ENCODE results near the gene PARP6.

Gene PARP6

GRCh38 chr15:72197460-72198355 is 74.6 kb downstream of the PARP6 start, which contains the start of gene GRAMD2A:
GRAMD2A (minus strand) TSS chr15:72197787.
- H3K4me3 ChIP-seq (ENCODE audit: low read depth, low read length) = peak within 1 kb of the TSS; percentile 53
- no peak for TF ChIP-seq CTCF (conservative IDR thresholded peaks at IDR 0.05; ENCODE audit: low read depth, low read length)
- DNase-seq (ENCODE audit: low read depth) = peak; percentile 31

- no peak for TF ChIP-seq CTCF (conservative IDR thresholded peaks at IDR 0.05; ENCODE audit: low read depth, low read length)
- no peak for DNase-seq (ENCODE audit: low read depth)
- H3K4me3 ChIP-seq (ENCODE audit: low read depth, low read length) = peak overlapping the region; percentile 53
Observed at GRCh38 chr15:72197041-72197459, 75.3 kb downstream of the PARP6 start.

GRCh38 chr15:72196409-72197040 is 75.8 kb downstream of the PARP6 start:
- TF ChIP-seq CTCF (conservative IDR thresholded peaks at IDR 0.05; ENCODE audit: low read depth, low read length) = no peak
- peak; percentile 11 for DNase-seq (ENCODE audit: low read depth)
- no peak overlapping the region for H3K4me3 ChIP-seq (ENCODE audit: low read depth, low read length)

DNA sequence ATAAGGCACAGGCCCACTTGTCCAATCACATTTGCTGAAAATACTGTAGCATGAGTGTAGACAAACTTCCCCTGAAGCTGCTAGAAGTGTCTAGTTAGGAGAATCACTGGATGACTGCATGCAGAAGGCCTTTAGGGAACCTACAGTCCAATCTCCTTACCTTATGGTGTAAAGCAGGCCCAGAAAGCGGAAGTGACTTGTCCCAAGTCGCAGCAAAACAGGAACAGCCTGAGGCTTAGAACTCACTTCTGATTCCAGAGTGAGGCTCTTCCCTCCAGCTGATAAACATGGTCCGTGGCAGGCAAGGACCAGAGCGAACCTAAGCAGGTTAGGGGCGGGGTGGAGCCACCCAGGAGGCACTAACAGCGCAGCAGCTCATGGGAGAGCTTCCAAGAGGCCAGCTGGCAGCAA is 77.2 kb downstream of the PARP6 start:
- no peak overlapping the region for H3K4me3 ChIP-seq (ENCODE audit: low read depth, low read length)
- TF ChIP-seq CTCF (conservative IDR thresholded peaks at IDR 0.05; ENCODE audit: low read depth, low read length) = no peak
- DNase-seq (ENCODE audit: low read depth) = no peak

- no peak for TF ChIP-seq CTCF (conservative IDR thresholded peaks at IDR 0.05; ENCODE audit: low read depth, low read length)
- DNase-seq (ENCODE audit: low read depth) = peak; percentile 19
- no peak overlapping the region for H3K4me3 ChIP-seq (ENCODE audit: low read depth, low read length)
Observed at GRCh38 chr15:72193836-72194396, 78.4 kb downstream of the PARP6 start.

DNA sequence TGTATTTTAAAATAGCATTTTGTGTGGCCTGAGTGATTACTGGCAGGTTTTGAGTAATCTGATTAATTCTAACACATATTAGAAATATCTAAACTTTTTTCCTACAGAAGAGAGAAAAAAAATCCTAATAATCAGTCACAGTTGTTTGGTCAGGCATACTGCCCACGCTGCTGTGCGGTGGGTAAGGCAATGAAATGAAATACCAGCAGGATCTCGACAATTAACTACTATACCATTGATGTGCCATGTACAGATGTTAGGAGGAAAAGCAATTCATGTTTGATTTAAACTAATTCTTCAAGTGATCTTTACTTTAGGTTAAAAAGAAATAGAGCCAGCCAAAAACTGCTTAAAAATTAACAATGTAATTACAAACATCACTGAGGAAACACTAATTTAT is 79.9 kb downstream of the PARP6 start:
- no peak overlapping the region for H3K4me3 ChIP-seq (ENCODE audit: low read depth, low read length)
- no peak for TF ChIP-seq CTCF (conservative IDR thresholded peaks at IDR 0.05; ENCODE audit: low read depth, low read length)

More for the DNA sequence above, 79.9 kb downstream of the PARP6 start:
- DNase-seq (ENCODE audit: low read depth) = no peak
